IPS DF 6.9 (cell line): ENCODE measurements around the gene ACO2.

Experiments used
- DNase-seq: peaks from one replicate; pipeline ENCODE4 v3.0.0-alpha.2; 2013; ENCODE audit warnings: low read depth, low spot score
- H3K27ac ChIP-seq: one replicate; pipeline ENCODE4 v1.5.1; 2013; ENCODE audit warnings: low read length, control low read depth
- H3K27me3 ChIP-seq: 2 replicates; pipeline ENCODE4 v1.6.1; 2013; ENCODE audit warnings: mild to moderate bottlenecking, low read length; ENCODE audit not compliant: control insufficient read depth, insufficient read depth
- H3K36me3 ChIP-seq: 2 replicates; pipeline ENCODE4 v1.6.1; 2013; ENCODE audit warnings: low read length; ENCODE audit not compliant: control insufficient read depth, insufficient read depth
- H3K4me1 ChIP-seq: 2 replicates; pipeline ENCODE4 v1.6.1; 2013; ENCODE audit warnings: low read length; ENCODE audit not compliant: control insufficient read depth, insufficient read depth
- H3K4me3 ChIP-seq: 2 replicates; pipeline ENCODE4 v1.5.1; 2013; ENCODE audit warnings: mild to moderate bottlenecking, low read length
- H3K9me3 ChIP-seq: 2 replicates; pipeline ENCODE4 v1.6.1; 2013; ENCODE audit warnings: low read length, inconsistent platforms; ENCODE audit not compliant: control insufficient read depth, insufficient read depth
- WGBS: extraction: QIAGEN DNeasy Blood & Tissue Kit; methylation state at CpG from one replicate; pipeline ENCODE4 v1.1.7; 2013; ENCODE audit warnings: mixed read lengths, missing lambda C conversion rate; ENCODE audit not compliant: insufficient read length, insufficient coverage; 5-methylcytosine and 5-hydroxymethylcytosine counted together

ACO2 gene

GRCh38 chr22:41479671-41480396 is 10.9 kb downstream of the ACO2 start:
- Histone ChIP-seq H3K36me3 (no peaks in the 10 kb centered on the region), H3K4me3 (no peak overlapping the region), H3K9me3 (no peaks in the 10 kb centered on the region), H3K27me3 (no peaks in the 10 kb centered on the region), H3K27ac (no peak overlapping the region), H3K4me1 (peaks cover 13% of the 10 kb centered on the region)
- WGBS, result no CpG with 5 or more reads among the region's 6 CpGs
- no peak for DNase-seq

- H3K27ac ChIP-seq, result no peak overlapping the region
- H3K36me3 ChIP-seq, result no peaks in the 10 kb centered on the region
- no peak overlapping the region for H3K4me3 ChIP-seq
- peaks cover 13% of the 10 kb centered on the region for H3K4me1 ChIP-seq
- no peaks in the 10 kb centered on the region for H3K9me3 ChIP-seq
- WGBS, result no CpG with 5 or more reads among the region's 7 CpGs
- DNase-seq, result no peak
- no peaks in the 10 kb centered on the region for H3K27me3 ChIP-seq
Observed at GRCh38 chr22:41480397-41480735, 11.4 kb downstream of the ACO2 start.

GRCh38 chr22:41481131-41481830 is 12.4 kb downstream of the ACO2 start:
- no CpG with 5 or more reads among the region's 15 CpGs for WGBS
- no peaks in the 10 kb centered on the region for H3K9me3 ChIP-seq
- no peaks in the 10 kb centered on the region for H3K27me3 ChIP-seq
- no peak overlapping the region for H3K4me3 ChIP-seq
- no peaks in the 10 kb centered on the region for H3K36me3 ChIP-seq
- peaks cover 13% of the 10 kb centered on the region for H3K4me1 ChIP-seq
- no peak for DNase-seq
- H3K27ac ChIP-seq, result no peak overlapping the region

- H3K36me3 ChIP-seq, result no peaks in the 10 kb centered on the region
- no CpG with 5 or more reads among the region's 5 CpGs for WGBS
- H3K27ac ChIP-seq, result no peak overlapping the region
- peaks cover 13% of the 10 kb centered on the region for H3K4me1 ChIP-seq
- no peak overlapping the region for H3K4me3 ChIP-seq
- H3K27me3 ChIP-seq, result no peaks in the 10 kb centered on the region
- no peaks in the 10 kb centered on the region for H3K9me3 ChIP-seq
- no peak for DNase-seq
Observed at GRCh38 chr22:41481925-41482318, 13.0 kb downstream of the ACO2 start.

GRCh38 chr22:41482319-41482935 is 13.5 kb downstream of the ACO2 start:
- Histone ChIP-seq H3K9me3 (no peaks in the 10 kb centered on the region), H3K4me3 (no peak overlapping the region), H3K27me3 (no peaks in the 10 kb centered on the region), H3K27ac (no peak overlapping the region), H3K4me1 (peaks cover 13% of the 10 kb centered on the region), H3K36me3 (no peaks in the 10 kb centered on the region)
- DNase-seq, result no peak
- WGBS, result no CpG with 5 or more reads among the region's 2 CpGs

- WGBS, result no CpG with 5 or more reads among the region's 7 CpGs
- Histone ChIP-seq H3K36me3 (no peaks in the 10 kb centered on the region), H3K4me3 (no peak overlapping the region), H3K27ac (no peak overlapping the region), H3K9me3 (no peaks in the 10 kb centered on the region), H3K4me1 (peaks cover 18% of the 10 kb centered on the region), H3K27me3 (no peaks in the 10 kb centered on the region)
- no peak for DNase-seq
Observed at GRCh38 chr22:41485033-41485432, 16.1 kb downstream of the ACO2 start.

- Histone ChIP-seq H3K27me3 (no peaks in the 10 kb centered on the region), H3K9me3 (no peaks in the 10 kb centered on the region), H3K4me3 (no peak overlapping the region), H3K4me1 (peaks cover 9% of the 10 kb centered on the region), H3K27ac (no peak overlapping the region), H3K36me3 (no peaks in the 10 kb centered on the region)
- WGBS, result 100% methylated on average over 1 of the region's 8 CpGs
- no peak for DNase-seq
Observed at GRCh38 chr22:41487037-41487935, 18.4 kb downstream of the ACO2 start.

- Histone ChIP-seq H3K36me3 (no peaks in the 10 kb centered on the region), H3K27me3 (no peaks in the 10 kb centered on the region), H3K27ac (no peak overlapping the region), H3K4me3 (no peak overlapping the region), H3K9me3 (no peaks in the 10 kb centered on the region), H3K4me1 (peaks cover 9% of the 10 kb centered on the region)
- no peak for DNase-seq
- WGBS, result no CpG with 5 or more reads among the region's 4 CpGs
Observed at GRCh38 chr22:41488076-41488475, 19.2 kb downstream of the ACO2 start.

GRCh38 chr22:41488596-41489385 is 19.9 kb downstream of the ACO2 start:
- no peaks in the 10 kb centered on the region for H3K9me3 ChIP-seq
- H3K4me3 ChIP-seq, result no peak overlapping the region
- H3K36me3 ChIP-seq, result no peaks in the 10 kb centered on the region
- H3K27me3 ChIP-seq, result no peaks in the 10 kb centered on the region
- DNase-seq, result no peak
- H3K27ac ChIP-seq, result no peak overlapping the region
- H3K4me1 ChIP-seq, result peaks cover 9% of the 10 kb centered on the region
- WGBS, result no CpG with 5 or more reads among the region's 3 CpGs
